ENCODE measurements around the gene CNOT3.

The CNOT3 gene

GRCh38 chr19:54121259-54121658 lies 16.3 kb upstream of the CNOT3 start:
- DNase-seq (ENCODE audit: low read depth in 2 of 2), result no peak

GRCh38 chr19:54123682-54124081 lies 13.9 kb upstream of the CNOT3 start:
- DNase-seq (ENCODE audit: low read depth in 2 of 2), result no peak

- no peak for DNase-seq (ENCODE audit: low read depth in 2 of 2)
Observed at GRCh38 chr19:54124393-54124792, 13.2 kb upstream of the CNOT3 start.

- no peak for DNase-seq (ENCODE audit: low read depth in 2 of 2)
Observed at GRCh38 chr19:54125713-54126112, 11.8 kb upstream of the CNOT3 start.

GRCh38 chr19:54127688-54128440 lies 9.7 kb upstream of the CNOT3 start:
- no peak for DNase-seq (ENCODE audit: low read depth in 2 of 2)

GRCh38 chr19:54128441-54128725 lies 9.2 kb upstream of the CNOT3 start:
- DNase-seq (ENCODE audit: low read depth in 2 of 2), result no peak

GRCh38 chr19:54128796-54129616 lies 8.6 kb upstream of the CNOT3 start:
- DNase-seq (ENCODE audit: low read depth in 2 of 2), result no peak

GRCh38 chr19:54129617-54129996 lies 8.0 kb upstream of the CNOT3 start:
- DNase-seq (ENCODE audit: low read depth in 2 of 2), result no peak

GRCh38 chr19:54133312-54133956 lies 4.1 kb upstream of the CNOT3 start:
- DNase-seq (ENCODE audit: low read depth in 2 of 2), result peak; percentile 9 to 11

- DNase-seq (ENCODE audit: low read depth in 2 of 2), result no peak
Observed at GRCh38 chr19:54133957-54134590, 3.5 kb upstream of the CNOT3 start.

- no peak for DNase-seq (ENCODE audit: low read depth in 2 of 2)
Observed at GRCh38 chr19:54136086-54136863, 1.3 kb upstream of the CNOT3 start.

- DNase-seq (ENCODE audit: low read depth in 2 of 2), result peak; percentile 100
Observed at GRCh38 chr19:54136864-54137698, 481 bp upstream of the CNOT3 start.

GRCh38 chr19:54138489-54139256 lies 1.1 kb downstream of the CNOT3 start:
- DNase-seq (ENCODE audit: low read depth in 2 of 2), result no peak

- peak; percentile 24 to 40 for DNase-seq (ENCODE audit: low read depth in 2 of 2)
Observed at GRCh38 chr19:54141356-54141755, 3.8 kb downstream of the CNOT3 start.

GRCh38 chr19:54142166-54142780 lies 4.7 kb downstream of the CNOT3 start:
- DNase-seq (ENCODE audit: low read depth in 2 of 2), result no peak

GRCh38 chr19:54145541-54146158 lies 8.1 kb downstream of the CNOT3 start:
- DNase-seq (ENCODE audit: low read depth in 2 of 2), result no peak

- no peak for DNase-seq (ENCODE audit: low read depth in 2 of 2)
Observed at GRCh38 chr19:54147676-54148075, 10.1 kb downstream of the CNOT3 start.

GRCh38 chr19:54148158-54148557 lies 10.6 kb downstream of the CNOT3 start:
- DNase-seq (ENCODE audit: low read depth in 2 of 2), result no peak

All from fibroblast of skin of left biceps (primary cell).